ENCODE data around the gene FBXW12. TPM values are rescaled to one million over a fixed set of nuclear protein-coding genes. Genes with fewer than 3 reads are reported as not detected.
A peak's percentile ranks its signal among the peaks of the same experiment; 100 is the strongest.

FBXW12 gene
- total RNA-seq, 3 donors from 2014 or later: not detected

DNA sequence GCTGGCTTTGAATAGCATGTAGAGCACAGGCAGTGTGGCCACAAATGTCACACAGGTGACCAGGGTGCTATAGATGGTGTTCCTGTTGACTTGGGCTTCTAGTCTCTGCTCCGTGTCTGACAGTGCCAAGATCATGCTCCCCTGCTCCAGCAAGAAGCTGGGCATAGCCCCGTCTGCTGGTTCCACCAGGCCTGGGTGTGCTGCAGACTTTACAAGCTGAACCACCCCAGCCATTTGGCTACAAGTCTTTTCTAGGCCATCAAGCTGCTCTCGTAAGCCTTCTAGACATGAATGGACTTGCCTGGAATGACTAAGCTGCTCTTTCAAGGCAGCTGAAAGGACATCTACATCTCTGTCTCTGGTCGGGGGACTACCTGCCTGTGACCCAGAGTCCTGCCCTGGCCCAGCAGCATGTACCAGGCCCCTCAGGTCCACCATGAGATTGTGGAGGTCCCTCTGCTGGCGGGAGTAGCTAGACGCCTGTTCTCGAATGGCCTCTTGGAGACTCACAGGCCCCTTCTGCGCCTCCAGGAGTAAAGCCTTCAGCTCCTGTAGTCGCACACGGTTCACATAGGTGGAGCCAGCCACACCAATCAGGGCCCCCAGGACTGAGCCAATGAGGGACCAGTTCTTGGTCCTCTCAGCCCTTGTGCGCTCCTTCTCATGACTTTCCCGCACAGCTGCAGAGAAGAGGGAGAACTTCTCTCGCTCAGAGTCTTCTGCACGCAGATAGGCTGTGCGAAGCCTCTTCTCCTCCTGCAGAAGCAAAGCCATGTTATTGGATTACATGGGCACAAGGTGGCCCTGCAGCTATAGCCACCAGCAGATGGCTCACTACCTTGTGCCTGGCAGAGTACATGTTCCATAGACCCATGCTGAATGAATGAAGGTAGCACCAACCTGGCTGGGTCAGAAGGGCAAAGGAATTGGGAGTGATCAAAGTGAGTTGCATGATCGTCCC, 60.7 kb downstream of the FBXW12 start:
- Histone ChIP-seq H3K4me1 (ENCODE audit: low read depth) (peaks cover 34% of the 10 kb centered on the region), H3K4me3 (no peak overlapping the region), H3K36me3 (ENCODE audit: low read depth) (no peaks in the 10 kb centered on the region), H3K9me3 (no peaks in the 10 kb centered on the region)
- peak; percentile 23 to 50 (median 46) for DNase-seq
- intact Hi-C loops (cut with DNase I, micrococcal nuclease): no loop called here
- TF ChIP-seq, protein P1, sequence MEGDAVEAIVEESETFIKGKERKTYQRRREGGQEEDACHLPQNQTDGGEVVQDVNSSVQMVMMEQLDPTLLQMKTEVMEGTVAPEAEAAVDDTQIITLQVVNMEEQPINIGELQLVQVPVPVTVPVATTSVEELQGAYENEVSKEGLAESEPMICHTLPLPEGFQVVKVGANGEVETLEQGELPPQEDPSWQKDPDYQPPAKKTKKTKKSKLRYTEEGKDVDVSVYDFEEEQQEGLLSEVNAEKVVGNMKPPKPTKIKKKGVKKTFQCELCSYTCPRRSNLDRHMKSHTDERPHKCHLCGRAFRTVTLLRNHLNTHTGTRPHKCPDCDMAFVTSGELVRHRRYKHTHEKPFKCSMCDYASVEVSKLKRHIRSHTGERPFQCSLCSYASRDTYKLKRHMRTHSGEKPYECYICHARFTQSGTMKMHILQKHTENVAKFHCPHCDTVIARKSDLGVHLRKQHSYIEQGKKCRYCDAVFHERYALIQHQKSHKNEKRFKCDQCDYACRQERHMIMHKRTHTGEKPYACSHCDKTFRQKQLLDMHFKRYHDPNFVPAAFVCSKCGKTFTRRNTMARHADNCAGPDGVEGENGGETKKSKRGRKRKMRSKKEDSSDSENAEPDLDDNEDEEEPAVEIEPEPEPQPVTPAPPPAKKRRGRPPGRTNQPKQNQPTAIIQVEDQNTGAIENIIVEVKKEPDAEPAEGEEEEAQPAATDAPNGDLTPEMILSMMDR (IDR thresholded peaks at IDR 0.05): no peak
- no peak for ATAC-seq

DNA sequence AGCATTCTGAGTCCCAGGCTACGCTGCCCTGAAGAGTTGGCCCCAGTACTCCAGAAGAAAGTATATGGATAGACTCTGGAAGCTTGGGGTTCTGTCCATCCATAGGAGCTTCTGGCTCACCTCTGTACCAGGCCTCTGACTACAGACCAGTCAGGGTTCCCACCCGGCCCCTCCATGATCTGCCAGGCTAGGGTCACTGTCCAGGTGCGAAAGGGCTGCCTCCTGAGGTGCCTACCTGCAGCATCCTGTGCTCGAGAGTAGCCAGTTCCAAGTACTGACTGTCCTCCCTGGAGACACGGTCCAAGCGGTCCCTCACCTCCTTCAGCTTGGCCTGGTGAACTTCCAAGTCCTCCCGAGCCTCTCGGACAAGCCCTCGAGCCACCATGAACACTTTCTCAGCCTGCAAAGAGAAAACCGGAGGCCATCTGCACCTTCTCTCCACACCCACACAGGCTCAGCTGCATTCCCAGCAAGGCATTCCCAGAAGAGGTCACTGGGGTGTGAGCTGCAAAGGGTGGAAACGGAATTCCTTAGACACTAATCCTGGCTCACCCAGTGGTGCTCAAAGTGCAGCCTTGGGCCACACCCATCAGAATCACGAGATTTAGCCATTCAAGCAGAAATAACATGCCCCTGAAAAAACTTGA, 61.6 kb downstream of the FBXW12 start:
- H3K9me3 ChIP-seq: no peaks in the 10 kb centered on the region
- peak; percentile 73 to 85 (median 80) for DNase-seq
- intact Hi-C loops (cut with DNase I, micrococcal nuclease): no loop called here

DNA sequence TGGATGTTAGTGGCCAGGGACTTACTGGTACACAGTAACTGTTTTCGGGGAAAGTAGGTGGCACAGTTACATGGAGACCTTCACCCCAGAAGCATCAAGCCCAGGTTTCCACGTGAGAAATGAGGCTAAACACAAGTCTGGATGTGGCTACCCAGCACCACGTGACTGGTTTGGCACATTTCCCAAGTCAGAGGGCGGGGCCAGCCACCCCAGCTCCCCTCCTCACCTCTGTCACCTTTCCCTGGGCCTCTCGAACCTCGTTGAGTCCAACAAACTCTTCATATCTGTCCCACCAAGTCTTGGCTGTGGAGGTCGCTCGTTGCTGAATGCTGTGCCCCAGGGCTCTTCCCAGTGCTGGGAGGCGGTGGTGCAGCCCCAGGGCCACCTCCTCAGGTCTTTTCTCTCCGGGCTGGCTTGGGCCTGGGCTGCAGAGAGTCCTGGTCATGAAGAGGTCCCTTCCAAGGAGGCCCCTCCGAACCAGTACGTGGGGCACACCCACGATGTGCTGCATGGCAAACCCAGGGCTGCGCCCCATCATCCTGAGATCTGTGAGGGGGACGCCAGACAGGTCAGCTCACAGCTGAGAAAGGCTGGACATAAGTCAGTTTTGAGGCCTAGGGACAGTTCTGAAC, 62.7 kb downstream of the FBXW12 start:
- H3K9me3 ChIP-seq: no peaks in the 10 kb centered on the region
- intact Hi-C loops (cut with DNase I, micrococcal nuclease): loop anchor here (5.0 kb wide), 2 partner anchors 32 to 162 kb away; no protein-coding TSS in a partner anchor
- TF ChIP-seq, protein P1 (IDR thresholded peaks at IDR 0.05): no peak
- no peak overlapping the region for H3K4me3 ChIP-seq
- ATAC-seq: no peak
- H3K36me3 ChIP-seq (ENCODE audit: low read depth): no peaks in the 10 kb centered on the region
- peaks cover 41% of the 10 kb centered on the region for H3K4me1 ChIP-seq (ENCODE audit: low read depth)
- DNase-seq: peak; percentile 56 to 71 (median 62)

More for the DNA sequence above, 61.6 kb downstream of the FBXW12 start:
- peaks cover 33% of the 10 kb centered on the region for H3K4me1 ChIP-seq (ENCODE audit: low read depth)
- H3K4me3 ChIP-seq: no peak overlapping the region
- TF ChIP-seq, protein P1 (IDR thresholded peaks at IDR 0.05): no peak
- ATAC-seq: peak; percentile 69
- H3K36me3 ChIP-seq (ENCODE audit: low read depth): no peaks in the 10 kb centered on the region

DNA sequence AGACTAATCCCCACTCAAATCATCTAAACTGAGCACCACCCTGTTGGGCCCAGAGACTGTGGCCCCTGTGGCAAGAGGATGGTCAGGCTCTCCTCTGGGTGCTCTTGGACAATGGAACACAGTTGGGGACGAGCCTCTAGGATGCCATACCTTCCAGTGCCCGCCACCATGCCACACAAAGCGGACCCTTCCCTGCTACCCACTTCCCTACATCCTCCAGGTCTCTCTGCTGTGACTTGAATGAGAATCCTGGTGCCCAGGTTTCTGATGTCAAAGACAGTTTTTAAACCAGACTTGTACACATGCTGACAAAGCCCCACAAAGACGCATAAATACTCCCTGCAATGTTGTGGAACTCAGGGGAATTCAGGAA, 63.2 kb downstream of the FBXW12 start:
- TF ChIP-seq, protein P1 (IDR thresholded peaks at IDR 0.05): no peak
- no peak for ATAC-seq
- Histone ChIP-seq H3K9me3 (no peaks in the 10 kb centered on the region), H3K4me3 (no peak overlapping the region), H3K36me3 (ENCODE audit: low read depth) (no peaks in the 10 kb centered on the region), H3K4me1 (ENCODE audit: low read depth) (peaks cover 40% of the 10 kb centered on the region)
- intact Hi-C loops (cut with DNase I, micrococcal nuclease): loop anchor here (5.0 kb wide), 2 partner anchors 33 to 163 kb away; no protein-coding TSS in a partner anchor
- no peak for DNase-seq

DNA sequence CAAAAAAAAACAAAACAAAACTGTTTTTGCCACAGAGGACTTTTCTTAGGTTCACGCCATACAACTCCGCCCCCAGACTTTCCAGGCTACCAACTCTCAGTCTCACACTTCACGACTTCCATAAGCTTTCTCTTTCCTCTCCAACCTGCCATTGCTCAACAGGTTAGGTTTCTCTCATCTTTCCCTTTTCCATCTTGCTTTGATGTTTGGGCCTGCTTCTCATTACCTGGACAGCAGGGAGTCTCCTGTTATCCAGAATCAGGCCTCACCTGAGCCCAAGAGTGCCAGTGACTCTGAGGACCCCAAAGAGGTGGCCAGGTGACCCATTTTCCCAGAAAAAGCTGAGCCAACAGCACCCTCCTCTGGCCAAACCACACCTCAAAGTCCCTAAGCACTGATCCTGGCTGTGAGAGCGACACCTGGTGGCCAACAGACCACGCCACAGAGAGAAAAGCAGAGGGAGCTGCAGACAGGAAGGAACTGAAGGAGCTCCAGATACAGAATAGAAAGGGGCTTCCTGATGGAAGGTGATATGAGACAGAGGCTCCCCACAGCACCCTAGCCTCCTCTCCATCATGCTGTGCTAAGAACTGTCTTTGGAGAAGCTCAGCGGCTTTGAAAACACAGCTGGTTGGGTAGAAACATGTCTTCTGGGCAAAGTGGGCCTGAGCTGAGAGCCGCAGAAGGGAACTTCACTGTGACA, 63.9 kb downstream of the FBXW12 start:
- Histone ChIP-seq H3K36me3 (ENCODE audit: low read depth) (no peaks in the 10 kb centered on the region), H3K9me3 (no peaks in the 10 kb centered on the region), H3K4me1 (ENCODE audit: low read depth) (peaks cover 38% of the 10 kb centered on the region), H3K4me3 (no peak overlapping the region)
- DNase-seq (peak; percentile 86 to 93 (median 89)), ATAC-seq (peak; percentile 68)
- TF ChIP-seq, protein P1 (IDR thresholded peaks at IDR 0.05): peak; percentile 95
- intact Hi-C loops (cut with DNase I, micrococcal nuclease): loop anchor here (2.0 to 5.0 kb wide), 3 partner anchors 34 to 164 kb away; no protein-coding TSS in a partner anchor
